ENCODE measurements around the gene PTGIS. TPM values are rescaled to one million over a fixed set of nuclear protein-coding genes. Genes with fewer than 3 reads are reported as not detected.

Gene PTGIS
- total RNA-seq, 1 donor from 2014 or later: 72.1 TPM

DNA sequence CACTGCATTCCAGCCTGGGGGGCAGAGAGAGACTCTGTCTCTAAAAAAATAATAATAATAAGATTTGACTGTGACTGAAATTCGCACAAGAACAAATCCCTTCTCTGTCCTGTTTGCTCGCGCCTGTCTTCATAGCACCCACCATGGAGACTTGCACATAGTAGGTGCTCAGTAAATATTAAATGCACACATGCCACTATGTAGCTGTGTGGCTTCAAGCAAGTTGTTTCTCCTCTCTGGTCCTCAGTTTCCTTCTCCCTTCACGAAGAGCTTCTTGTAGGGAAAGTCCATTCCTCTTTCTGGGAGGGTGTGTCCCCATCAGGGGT is 15.4 kb upstream of the PTGIS start:
- H3K36me3 Mint-ChIP-seq (ENCODE audit: unreplicated experiment): no peaks in the 10 kb centered on the region
- H3K4me1 Mint-ChIP-seq (ENCODE audit: unreplicated experiment): peaks cover 90% of the 10 kb centered on the region
- DNase-seq (ENCODE audit: extremely low spot score, unreplicated experiment): no peak
- TF ChIP-seq, protein P1, sequence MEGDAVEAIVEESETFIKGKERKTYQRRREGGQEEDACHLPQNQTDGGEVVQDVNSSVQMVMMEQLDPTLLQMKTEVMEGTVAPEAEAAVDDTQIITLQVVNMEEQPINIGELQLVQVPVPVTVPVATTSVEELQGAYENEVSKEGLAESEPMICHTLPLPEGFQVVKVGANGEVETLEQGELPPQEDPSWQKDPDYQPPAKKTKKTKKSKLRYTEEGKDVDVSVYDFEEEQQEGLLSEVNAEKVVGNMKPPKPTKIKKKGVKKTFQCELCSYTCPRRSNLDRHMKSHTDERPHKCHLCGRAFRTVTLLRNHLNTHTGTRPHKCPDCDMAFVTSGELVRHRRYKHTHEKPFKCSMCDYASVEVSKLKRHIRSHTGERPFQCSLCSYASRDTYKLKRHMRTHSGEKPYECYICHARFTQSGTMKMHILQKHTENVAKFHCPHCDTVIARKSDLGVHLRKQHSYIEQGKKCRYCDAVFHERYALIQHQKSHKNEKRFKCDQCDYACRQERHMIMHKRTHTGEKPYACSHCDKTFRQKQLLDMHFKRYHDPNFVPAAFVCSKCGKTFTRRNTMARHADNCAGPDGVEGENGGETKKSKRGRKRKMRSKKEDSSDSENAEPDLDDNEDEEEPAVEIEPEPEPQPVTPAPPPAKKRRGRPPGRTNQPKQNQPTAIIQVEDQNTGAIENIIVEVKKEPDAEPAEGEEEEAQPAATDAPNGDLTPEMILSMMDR (IDR thresholded peaks at IDR 0.05): no peak
- no peak overlapping the region for H3K4me3 Mint-ChIP-seq (ENCODE audit: unreplicated experiment)
- H3K27me3 Mint-ChIP-seq (ENCODE audit: unreplicated experiment): no peaks in the 10 kb centered on the region
- peaks cover 4% of the 10 kb centered on the region for H3K9me3 Mint-ChIP-seq (ENCODE audit: unreplicated experiment)
- H3K27ac Mint-ChIP-seq (ENCODE audit: unreplicated experiment): peak overlapping the region; percentile 65

DNA sequence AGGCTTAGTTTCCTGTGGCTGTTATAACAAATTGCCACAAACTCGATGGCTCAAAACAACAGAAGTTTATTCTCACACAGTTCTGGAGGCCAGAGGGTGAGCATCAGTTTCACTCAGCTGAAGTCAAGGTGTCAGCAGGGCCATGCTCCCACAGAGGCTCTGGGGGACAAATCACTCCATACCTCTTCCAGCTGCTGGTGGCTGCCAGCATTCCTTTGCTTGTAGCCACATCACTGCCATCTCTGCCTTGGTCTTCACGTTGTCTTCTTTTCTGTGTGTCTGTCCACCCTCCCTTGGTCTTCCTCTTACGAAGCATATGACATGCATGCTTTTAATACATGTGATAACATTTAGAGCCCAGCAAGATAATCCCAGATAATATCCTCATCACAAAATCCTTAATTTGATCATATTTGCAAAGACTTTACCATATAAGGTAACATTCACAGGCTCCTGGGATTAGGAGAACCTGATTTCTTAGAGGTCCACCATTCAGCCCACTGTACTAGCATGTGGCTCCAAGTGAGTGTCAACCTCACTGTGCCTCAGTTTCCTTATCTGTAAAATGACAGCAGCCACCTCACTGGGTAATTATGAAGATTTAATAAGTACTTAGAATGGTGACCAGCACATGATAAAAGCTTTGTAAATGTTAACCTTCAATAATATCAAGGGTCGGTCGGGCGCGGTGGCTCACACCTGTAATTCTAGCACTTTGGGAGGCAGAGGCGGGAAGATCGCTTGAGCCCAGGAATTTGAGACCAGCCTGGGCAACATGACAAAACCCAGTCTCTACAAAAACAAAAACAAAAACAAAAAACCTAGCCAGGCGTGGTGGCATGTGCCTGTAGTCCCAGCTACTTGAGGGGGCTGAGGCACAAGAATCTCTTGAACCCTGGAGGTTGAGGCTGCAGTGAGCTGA is 14.7 kb upstream of the PTGIS start:
- Mint-ChIP-seq H3K9me3 (ENCODE audit: unreplicated experiment) (peaks cover 4% of the 10 kb centered on the region), H3K27ac (ENCODE audit: unreplicated experiment) (peak overlapping the region; percentile 52), H3K4me3 (ENCODE audit: unreplicated experiment) (no peak overlapping the region), H3K27me3 (ENCODE audit: unreplicated experiment) (no peaks in the 10 kb centered on the region), H3K4me1 (ENCODE audit: unreplicated experiment) (peaks cover 85% of the 10 kb centered on the region), H3K36me3 (ENCODE audit: unreplicated experiment) (no peaks in the 10 kb centered on the region)
- no peak for DNase-seq (ENCODE audit: extremely low spot score, unreplicated experiment)
- TF ChIP-seq, protein P1 (IDR thresholded peaks at IDR 0.05): no peak

DNA sequence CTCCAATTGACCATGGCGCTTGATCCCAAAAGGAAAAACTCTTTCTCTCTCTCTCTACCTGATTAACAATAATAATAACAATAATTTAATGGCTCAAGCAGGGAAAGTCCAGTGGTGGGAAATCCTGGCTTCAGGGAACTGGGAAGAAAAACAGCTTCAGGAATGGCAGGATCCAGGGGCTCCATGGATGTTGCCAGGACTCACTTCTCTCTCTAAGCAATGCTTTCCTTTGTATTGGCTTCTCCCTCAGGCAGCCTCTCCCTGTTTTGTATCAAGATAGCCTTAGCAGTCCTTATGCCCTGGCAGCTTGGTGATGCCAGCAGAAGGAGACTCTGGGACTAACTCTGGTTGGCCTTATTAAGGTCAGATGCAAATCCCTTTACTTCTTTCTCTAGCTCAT is 13.5 kb upstream of the PTGIS start:
- DNase-seq (ENCODE audit: extremely low spot score, unreplicated experiment): no peak
- Mint-ChIP-seq H3K4me3 (ENCODE audit: unreplicated experiment) (no peak overlapping the region), H3K27ac (ENCODE audit: unreplicated experiment) (peak overlapping the region; percentile 96), H3K36me3 (ENCODE audit: unreplicated experiment) (no peaks in the 10 kb centered on the region), H3K4me1 (ENCODE audit: unreplicated experiment) (peaks cover 83% of the 10 kb centered on the region), H3K27me3 (ENCODE audit: unreplicated experiment) (no peaks in the 10 kb centered on the region), H3K9me3 (ENCODE audit: unreplicated experiment) (peaks cover 5% of the 10 kb centered on the region)
- TF ChIP-seq, protein P1 (IDR thresholded peaks at IDR 0.05): no peak

DNA sequence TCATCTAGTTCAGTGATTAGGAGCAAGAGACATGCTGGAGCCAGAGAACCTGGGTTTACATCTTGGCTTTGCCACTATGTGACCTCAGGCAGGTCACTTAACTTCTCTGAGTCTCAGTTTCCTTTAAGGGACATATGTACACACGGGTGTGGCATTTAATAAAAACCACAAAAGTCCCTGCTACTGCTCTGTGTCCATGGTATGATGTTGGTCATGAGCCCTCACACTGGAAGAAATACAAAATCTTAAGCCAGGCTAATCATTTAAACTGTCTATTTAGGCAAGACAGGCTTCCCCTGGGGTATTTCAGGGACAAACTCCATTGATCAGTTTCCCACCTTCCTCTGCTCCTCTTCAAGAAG is 12.9 kb upstream of the PTGIS start:
- Mint-ChIP-seq H3K27me3 (ENCODE audit: unreplicated experiment) (no peaks in the 10 kb centered on the region), H3K27ac (ENCODE audit: unreplicated experiment) (peak overlapping the region; percentile 96), H3K4me1 (ENCODE audit: unreplicated experiment) (peaks cover 82% of the 10 kb centered on the region), H3K9me3 (ENCODE audit: unreplicated experiment) (peaks cover 8% of the 10 kb centered on the region), H3K4me3 (ENCODE audit: unreplicated experiment) (no peak overlapping the region), H3K36me3 (ENCODE audit: unreplicated experiment) (no peaks in the 10 kb centered on the region)
- TF ChIP-seq, protein P1 (IDR thresholded peaks at IDR 0.05): no peak
- DNase-seq (ENCODE audit: extremely low spot score, unreplicated experiment): no peak

DNA sequence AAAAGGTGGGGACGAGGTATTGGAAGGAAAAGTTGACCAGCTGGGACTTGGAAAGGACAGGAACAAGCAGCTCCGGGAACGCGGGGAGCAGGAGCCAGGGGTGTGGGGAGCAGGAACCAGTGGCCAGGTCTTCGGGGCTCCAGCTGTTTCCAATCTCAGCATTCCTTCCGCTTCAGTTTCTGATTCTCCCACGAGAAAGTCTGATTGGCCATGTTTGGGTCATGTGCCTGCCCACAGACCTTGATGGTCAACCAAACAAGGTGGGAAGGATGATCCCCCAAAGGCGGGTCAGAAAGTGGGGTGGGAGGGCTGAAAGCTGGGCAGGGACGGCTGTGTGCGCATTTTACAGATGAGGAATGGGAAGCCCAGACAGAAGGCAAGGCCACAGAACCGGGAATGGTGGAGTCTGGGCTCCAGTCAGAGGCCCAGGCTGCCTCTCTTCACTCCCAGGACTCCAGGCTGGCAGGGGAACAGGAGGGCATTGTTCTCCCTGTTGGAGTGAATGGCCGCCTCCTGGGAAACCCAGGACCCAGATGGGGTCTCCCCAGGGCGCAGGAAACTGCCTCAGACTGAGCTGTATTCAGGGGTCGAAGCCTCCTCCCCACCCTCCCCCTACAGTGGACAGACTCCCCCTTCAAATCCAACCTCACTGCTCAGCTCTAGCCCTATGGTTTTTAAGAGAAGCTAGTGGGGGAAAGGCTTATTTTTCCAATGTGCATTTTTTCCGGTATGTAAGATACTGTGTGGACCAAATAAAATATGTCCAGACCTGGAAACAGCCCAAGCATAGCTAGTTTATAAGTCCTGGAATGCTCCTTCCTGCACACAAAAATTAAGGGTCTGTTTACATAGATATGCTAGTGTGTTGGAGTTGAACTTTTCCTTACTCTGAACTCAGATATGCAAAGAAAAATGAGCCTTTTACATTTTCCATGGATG is 12.2 kb upstream of the PTGIS start:
- Mint-ChIP-seq H3K27ac (ENCODE audit: unreplicated experiment) (peak overlapping the region; percentile 96), H3K4me1 (ENCODE audit: unreplicated experiment) (peaks cover 82% of the 10 kb centered on the region), H3K27me3 (ENCODE audit: unreplicated experiment) (no peaks in the 10 kb centered on the region), H3K36me3 (ENCODE audit: unreplicated experiment) (no peaks in the 10 kb centered on the region), H3K4me3 (ENCODE audit: unreplicated experiment) (no peak overlapping the region), H3K9me3 (ENCODE audit: unreplicated experiment) (peaks cover 8% of the 10 kb centered on the region)
- no peak for DNase-seq (ENCODE audit: extremely low spot score, unreplicated experiment)
- TF ChIP-seq, protein P1 (IDR thresholded peaks at IDR 0.05): no peak

Data from osteocyte (in vitro differentiated cells).